Osteoblast (primary cell): ENCODE data around the gene PCDHGB2. TPM values are rescaled to one million over a fixed set of nuclear protein-coding genes. Genes with fewer than 3 reads are reported as not detected.
A peak's percentile ranks its signal among the peaks of the same experiment; 100 is the strongest.

Experiments
- DNase-seq: peaks from one replicate; pipeline ENCODE4 v3.0.0; 2011; ENCODE audit warnings: low spot score, mixed read lengths; ENCODE audit not compliant: insufficient read length; ENCODE audit errors: missing footprints
- H2AFZ ChIP-seq: 2 replicates; pipeline ENCODE4 v1.6.0; 2011; ENCODE audit warnings: mild to moderate bottlenecking, low read length
- H3K27ac ChIP-seq: 2 replicates; pipeline ENCODE4 v1.5.1; 2011; ENCODE audit warnings: mild to moderate bottlenecking, low read depth, low read length, moderate library complexity
- H3K27me3 ChIP-seq: 2 replicates; pipeline ENCODE4 v1.6.0; 2012; ENCODE audit warnings: mild to moderate bottlenecking, control low read depth, inconsistent platforms, low read length, moderate library complexity; ENCODE audit not compliant: insufficient read depth
- H3K36me3 ChIP-seq: 2 replicates; pipeline ENCODE4 v1.5.1; 2011; ENCODE audit warnings: mild to moderate bottlenecking, low read length, control low read depth, moderate library complexity; ENCODE audit not compliant: insufficient read depth
- H3K4me1 ChIP-seq: 2 replicates; pipeline ENCODE4 v1.5.1; 2011; ENCODE audit warnings: mild to moderate bottlenecking, low read length, control low read depth, moderate library complexity; ENCODE audit not compliant: insufficient read depth
- H3K4me2 ChIP-seq: 2 replicates; pipeline ENCODE4 v1.6.0; 2011; ENCODE audit warnings: mild to moderate bottlenecking, low read length; ENCODE audit not compliant: insufficient read depth
- H3K4me3 ChIP-seq: fragments of 200-600 bp; sonication (generic); 3 replicates; pipeline ENCODE4 v1.5.1; 2012; ENCODE audit warnings: mild to moderate bottlenecking, low read length, inconsistent platforms; ENCODE audit not compliant: insufficient read depth
- H3K79me2 ChIP-seq: 2 replicates; pipeline ENCODE4 v1.6.0; 2012; ENCODE audit warnings: mild to moderate bottlenecking, low read length, control low read depth, inconsistent platforms; ENCODE audit not compliant: insufficient read depth
- H3K9me3 ChIP-seq: 2 replicates; pipeline ENCODE4 v1.5.1; 2011; ENCODE audit warnings: low read depth, low read length, control low read depth
- H4K20me1 ChIP-seq: 2 replicates; pipeline ENCODE4 v1.6.0; 2012; ENCODE audit warnings: mild to moderate bottlenecking, low read length, control low read depth; ENCODE audit not compliant: insufficient read depth
- total RNA-seq: library from RNA; depleted of rRNA; stranded (reverse); fragments of >200 nt; gene quantifications from 2 replicates; pipeline ENCODE4 v1.2.3, GENCODE V29; 2012
- TF ChIP-seq, protein P1 (sequence below): IDR thresholded peaks from 2 replicates; pipeline ENCODE4 v1.5.1; 2011; ENCODE audit warnings: mild to moderate bottlenecking, low read depth, low read length, moderate library complexity; ENCODE audit errors: extremely low read depth

Gene PCDHGB2
- total RNA-seq, 1 donor, result 4.3 TPM

DNA sequence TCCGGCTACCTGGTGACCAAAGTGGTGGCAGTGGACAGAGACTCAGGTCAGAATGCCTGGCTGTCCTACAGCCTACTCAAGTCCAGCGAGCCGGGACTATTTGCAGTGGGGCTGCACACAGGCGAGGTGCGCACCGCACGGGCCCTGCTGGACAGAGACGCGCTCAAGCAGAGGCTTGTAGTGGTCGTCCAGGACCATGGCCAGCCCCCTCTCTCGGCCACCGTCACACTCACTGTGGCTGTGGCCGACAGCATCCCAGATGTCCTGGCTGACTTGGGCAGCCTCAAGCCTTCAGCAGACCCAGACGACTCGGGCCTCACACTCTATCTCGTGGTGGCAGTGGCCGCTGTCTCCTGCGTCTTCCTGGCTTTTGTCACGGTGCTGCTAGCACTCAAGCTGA is 2.8 kb upstream of the PCDHGB2 start:
- Histone ChIP-seq H3K36me3 (no peaks in the 10 kb centered on the region), H3K4me2 (no peak overlapping the region), H3K9me3 (peaks cover 18% of the 10 kb centered on the region), H3K27ac (no peak overlapping the region), H2AFZ (no peak overlapping the region), H3K4me3 (no peak overlapping the region), H3K4me1 (peaks cover 2% of the 10 kb centered on the region), H3K79me2 (no peaks in the 10 kb centered on the region), H3K27me3 (peaks cover 30% of the 10 kb centered on the region), H4K20me1 (no peaks in the 10 kb centered on the region)
- TF ChIP-seq, protein P1, sequence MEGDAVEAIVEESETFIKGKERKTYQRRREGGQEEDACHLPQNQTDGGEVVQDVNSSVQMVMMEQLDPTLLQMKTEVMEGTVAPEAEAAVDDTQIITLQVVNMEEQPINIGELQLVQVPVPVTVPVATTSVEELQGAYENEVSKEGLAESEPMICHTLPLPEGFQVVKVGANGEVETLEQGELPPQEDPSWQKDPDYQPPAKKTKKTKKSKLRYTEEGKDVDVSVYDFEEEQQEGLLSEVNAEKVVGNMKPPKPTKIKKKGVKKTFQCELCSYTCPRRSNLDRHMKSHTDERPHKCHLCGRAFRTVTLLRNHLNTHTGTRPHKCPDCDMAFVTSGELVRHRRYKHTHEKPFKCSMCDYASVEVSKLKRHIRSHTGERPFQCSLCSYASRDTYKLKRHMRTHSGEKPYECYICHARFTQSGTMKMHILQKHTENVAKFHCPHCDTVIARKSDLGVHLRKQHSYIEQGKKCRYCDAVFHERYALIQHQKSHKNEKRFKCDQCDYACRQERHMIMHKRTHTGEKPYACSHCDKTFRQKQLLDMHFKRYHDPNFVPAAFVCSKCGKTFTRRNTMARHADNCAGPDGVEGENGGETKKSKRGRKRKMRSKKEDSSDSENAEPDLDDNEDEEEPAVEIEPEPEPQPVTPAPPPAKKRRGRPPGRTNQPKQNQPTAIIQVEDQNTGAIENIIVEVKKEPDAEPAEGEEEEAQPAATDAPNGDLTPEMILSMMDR, result no peak
- DNase-seq, result peak; percentile 61

DNA sequence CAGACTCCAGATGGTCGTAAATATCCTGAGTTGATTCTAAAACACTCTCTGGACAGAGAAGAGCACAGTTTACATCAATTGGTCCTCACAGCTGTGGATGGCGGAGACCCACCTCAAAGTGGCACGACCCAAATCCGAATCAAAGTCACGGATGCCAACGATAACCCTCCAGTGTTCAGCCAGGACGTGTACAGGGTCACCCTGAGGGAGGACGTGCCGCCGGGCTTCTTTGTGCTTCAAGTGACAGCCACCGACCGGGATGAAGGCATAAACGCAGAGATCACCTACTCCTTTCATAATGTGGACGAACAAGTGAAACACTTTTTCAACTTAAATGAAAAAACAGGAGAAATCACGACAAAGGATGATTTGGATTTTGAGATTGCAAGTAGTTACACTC is 891 bp downstream of the PCDHGB2 start:
- Histone ChIP-seq H3K36me3 (no peaks in the 10 kb centered on the region), H3K4me2 (no peak overlapping the region), H3K27me3 (peaks cover 50% of the 10 kb centered on the region), H3K9me3 (peaks cover 33% of the 10 kb centered on the region), H3K27ac (no peak overlapping the region), H4K20me1 (no peaks in the 10 kb centered on the region), H3K4me1 (peaks cover 1% of the 10 kb centered on the region), H3K79me2 (no peaks in the 10 kb centered on the region), H3K4me3 (peak overlapping the region; percentile 11), H2AFZ (no peak overlapping the region)
- DNase-seq, result peak; percentile 58
- TF ChIP-seq, protein P1, result no peak

DNA sequence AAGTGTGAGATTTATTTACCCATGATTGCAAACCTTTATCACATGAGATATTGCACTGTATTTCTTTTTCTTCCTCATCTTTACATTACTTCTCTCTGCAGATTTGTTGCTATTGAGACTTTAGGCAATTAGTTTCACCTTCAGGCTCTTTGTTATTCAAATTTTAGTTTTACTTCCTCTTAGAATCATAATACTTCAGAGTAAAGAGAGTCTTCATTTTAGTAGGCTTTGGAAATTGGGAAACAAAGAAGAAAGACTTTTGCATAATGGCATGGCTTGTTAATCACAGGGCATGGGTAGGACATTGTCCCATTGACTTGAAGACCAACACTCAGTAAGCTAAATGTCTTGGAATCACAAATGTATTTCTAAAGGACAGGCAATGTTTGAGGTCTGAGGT is 2.9 kb downstream of the PCDHGB2 start:
- Histone ChIP-seq H4K20me1 (no peaks in the 10 kb centered on the region), H3K79me2 (no peaks in the 10 kb centered on the region), H3K4me1 (no peaks in the 10 kb centered on the region), H3K27me3 (peaks cover 59% of the 10 kb centered on the region), H3K36me3 (no peaks in the 10 kb centered on the region), H3K4me2 (no peak overlapping the region), H3K4me3 (no peak overlapping the region), H3K27ac (no peak overlapping the region), H2AFZ (no peak overlapping the region), H3K9me3 (peaks cover 33% of the 10 kb centered on the region)
- TF ChIP-seq, protein P1, result no peak
- DNase-seq, result no peak

DNA sequence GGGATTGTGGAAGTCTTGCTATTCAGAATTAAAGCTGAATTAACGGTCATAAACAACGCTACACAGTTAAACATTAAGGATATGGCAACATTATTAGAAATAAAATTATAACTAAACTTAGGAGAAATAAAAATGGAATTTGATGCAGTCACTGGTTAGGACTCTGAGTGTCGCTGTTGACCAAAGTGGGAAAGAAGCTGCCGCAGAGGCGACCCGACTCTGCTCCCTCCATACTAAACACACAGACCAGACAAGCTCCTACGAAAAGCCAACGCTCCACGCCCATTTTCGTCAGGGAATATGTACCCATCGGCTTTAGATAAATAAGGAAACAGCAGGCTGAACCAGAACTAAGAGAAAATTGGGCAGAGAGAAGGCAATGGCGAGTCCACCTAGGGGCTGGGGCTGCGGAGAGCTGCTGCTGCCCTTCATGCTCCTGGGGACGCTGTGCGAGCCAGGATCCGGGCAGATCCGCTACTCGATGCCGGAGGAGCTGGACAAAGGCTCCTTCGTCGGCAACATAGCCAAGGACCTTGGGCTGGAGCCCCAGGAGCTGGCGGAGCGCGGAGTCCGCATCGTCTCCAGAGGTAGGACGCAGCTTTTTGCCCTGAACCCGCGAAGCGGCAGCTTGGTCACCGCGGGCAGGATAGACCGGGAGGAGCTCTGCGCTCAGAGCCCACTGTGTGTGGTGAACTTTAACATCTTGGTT is 4.3 kb downstream of the PCDHGB2 start, which contains the start of gene PCDHGA5:
Gene PCDHGA5, plus strand, starts transcription at position 211 of the 709 bp plus-strand sequence. Its CDS starts 169 bp downstream, at position 380.
- H3K4me2 ChIP-seq, result peak within 1 kb of the TSS; percentile 36
- no peak within 1 kb of the TSS for H2AFZ ChIP-seq
- peak within 1 kb of the TSS; percentile 53 for H3K4me3 ChIP-seq
- no peaks in the 10 kb centered on the region for H4K20me1 ChIP-seq
- H3K79me2 ChIP-seq, result no peaks in the 10 kb centered on the region
- no peak for DNase-seq
- H3K27ac ChIP-seq, result no peak within 1 kb of the TSS
- no peaks in the 10 kb centered on the region for H3K36me3 ChIP-seq
- peaks cover 64% of the 10 kb centered on the region for H3K27me3 ChIP-seq
- TF ChIP-seq, protein P1, result peak; percentile 27
- no peaks in the 10 kb centered on the region for H3K4me1 ChIP-seq
- peaks cover 33% of the 10 kb centered on the region for H3K9me3 ChIP-seq
